Right lobe of liver (tissue), 6 donors: Measurements from ENCODE around the gene TMEM220. TPM values are rescaled to one million over a fixed set of nuclear protein-coding genes. Genes with fewer than 3 reads are reported as not detected.

ENCODE experiments used
- ATAC-seq, 4 donors: fragments of 200-7000 bp; cut with Tn5 transposase; one replicate each; pipeline ENCODE4 v1.9.1; 2020; ENCODE audit warnings: mild to moderate bottlenecking in 4 of 4, moderate library complexity in 4 of 4
- DNase-seq, 3 donors: peaks; one replicate each; pipeline ENCODE4 v3.0.0-alpha.2; 2020
- H3K27ac ChIP-seq, 3 donors: fragments of 200-600 bp; one replicate each; pipeline ENCODE4 v1.8.0; 2022
- H3K27me3 ChIP-seq, 2 donors: fragments of 200-600 bp; one replicate each; pipeline ENCODE4 v1.8.0; 2022
- H3K36me3 ChIP-seq, 4 donors: fragments of 200-600 bp; sonication (generic) in 1 of 4; one replicate each; pipeline versions ENCODE4 v1.5.1 to v1.8.0; 2017 to 2022; ENCODE audit warnings: control low read depth in 1 of 4
- H3K4me1 ChIP-seq, 4 donors: fragments of 200-600 bp; sonication (generic) in 1 of 4; one replicate each; pipeline versions ENCODE4 v1.5.1 to v1.8.0; 2017 to 2022; ENCODE audit warnings: control low read depth in 1 of 4
- H3K4me3 ChIP-seq, 3 donors: fragments of 200-600 bp; one replicate each; pipeline ENCODE4 v1.8.0; 2022
- H3K9me3 ChIP-seq, 4 donors: fragments of 200-600 bp; sonication (generic) in 1 of 4; one replicate each; pipeline versions ENCODE4 v1.5.1 to v1.8.0; 2017 to 2022; ENCODE audit warnings: control low read depth in 1 of 4
- CTCF ChIP-seq, 4 donors: fragments of 200-600 bp in 3 of 4; fragments of 450-650 bp in 1 of 4; IDR thresholded peaks; one replicate each; pipeline versions ENCODE4 v1.5.1 to v1.8.0; 2016 to 2022; ENCODE audit warnings: antibody characterized with exemption in 4 of 4, mild to moderate bottlenecking in 2 of 4
- POLR2A ChIP-seq: fragments of 450-650 bp; IDR thresholded peaks from one replicate; pipeline ENCODE4 v1.6.1; 2017; ENCODE audit warnings: antibody characterized with exemption, mild to moderate bottlenecking
- WGBS: methylation state at CpG from one replicate; pipeline ENCODE4 v1.1.6; 2018; ENCODE audit warnings: low coverage, low lambda C conversion rate; ENCODE audit not compliant: insufficient coverage; ENCODE audit errors: missing lambda C conversion rate; 5-methylcytosine and 5-hydroxymethylcytosine counted together
- intact Hi-C, 2 donors: fragments of 100-400 bp; cut with DNase I; formaldehyde crosslinking; loops; one replicate each; pipeline versions ENCODE4 v1.11.2 to v1.14.1; 2022
- total RNA-seq, 6 experiments: library from RNA; depleted of rRNA in 2 of 6; stranded (reverse); fragments of >200 nt in 2 of 6; fragmentation: NEBNext Ultra II Directional in 3 of 6; extraction: Animal tissue kit (Norgen Biotek cat#: 25700) in 3 of 6; gene quantifications; one replicate each; pipeline versions ENCODE4 v1.1.0 to v1.2.4, GENCODE V29; 2016 to 2023
- donor health status: DM: no; HTN: yes; CAD: no.
- donor health status: DM: no; HTN: no; CAD: no.
- donor health status: DM: no; HTN: no; CAD: no.
- donor health status: DM: no; HTN: yes; CAD: no.
- donor health status: DM: no; HTN: yes; CAD: no.

The TMEM220 gene
- total RNA-seq, 6 experiments from 2014 or later, result 26.6 to 61.0 (median 43.2) TPM

- Histone ChIP-seq H3K4me3 (no peak overlapping the region), H3K36me3 (no peaks in the 10 kb centered on the region), H3K4me1 (peaks cover 0 to 13% (median 8%) of the 10 kb centered on the region in 4 donors), H3K27ac (peak overlapping the region in 2 of 3 donors; percentile 39 to 56), H3K9me3 (no peaks in the 10 kb centered on the region), H3K27me3 (no peaks in the 10 kb centered on the region)
- 39% methylated on average over 5 of the region's 5 CpGs for WGBS
- intact Hi-C loops, result loop anchor here in 1 of 2 donors (10.0 kb wide), 1 partner anchor 106 kb away; no protein-coding TSS in a partner anchor
- peak; percentile 49 to 66 (median 56) for DNase-seq
- peak; percentile 52 to 73 (median 69) for ATAC-seq
- TF ChIP-seq CTCF (IDR thresholded peaks at IDR 0.05) (no peak), POLR2A (no peak)
Measured at GRCh38 chr17:10738521-10739258, 8.9 kb upstream of the TMEM220 start.

- Histone ChIP-seq H3K4me3 (no peak overlapping the region), H3K4me1 (peaks cover 0 to 13% (median 8%) of the 10 kb centered on the region in 4 donors), H3K9me3 (no peaks in the 10 kb centered on the region), H3K27ac (peak overlapping the region in 2 of 3 donors; percentile 47 to 56), H3K36me3 (no peaks in the 10 kb centered on the region), H3K27me3 (no peaks in the 10 kb centered on the region)
- intact Hi-C loops, result loop anchor here in 1 of 2 donors (10.0 kb wide), 1 partner anchor 107 kb away; no protein-coding TSS in a partner anchor
- ATAC-seq (peak in 1 of 4 donors; percentile 6), DNase-seq (no peak)
- TF ChIP-seq CTCF (IDR thresholded peaks at IDR 0.05), result no peak
- TF ChIP-seq POLR2A, result no peak
- 61% methylated on average over 3 of the region's 3 CpGs for WGBS
Measured at GRCh38 chr17:10737736-10738135, 7.9 kb upstream of the TMEM220 start.

GRCh38 chr17:10737168-10737622 is 7.4 kb upstream of the TMEM220 start:
- H3K27ac ChIP-seq, result peak overlapping the region in 2 of 3 donors; percentile 47 to 59
- DNase-seq (peak; percentile 80 to 91 (median 90)), ATAC-seq (peak; percentile 93 to 97 (median 96))
- intact Hi-C loops, result loop anchor here in 1 of 2 donors (10.0 kb wide), 1 partner anchor 108 kb away; no protein-coding TSS in a partner anchor
- WGBS, result 6% methylated on average over 6 of the region's 6 CpGs
- H3K36me3 ChIP-seq, result no peaks in the 10 kb centered on the region
- H3K27me3 ChIP-seq, result no peaks in the 10 kb centered on the region
- H3K4me3 ChIP-seq, result no peak overlapping the region
- no peak for TF ChIP-seq POLR2A
- peak; percentile 76 to 89 (median 82) for TF ChIP-seq CTCF (IDR thresholded peaks at IDR 0.05)
- peaks cover 0 to 13% (median 8%) of the 10 kb centered on the region in 4 donors for H3K4me1 ChIP-seq
- no peaks in the 10 kb centered on the region for H3K9me3 ChIP-seq

GRCh38 chr17:10735821-10736220 is 6.0 kb upstream of the TMEM220 start:
- Histone ChIP-seq H3K9me3 (no peaks in the 10 kb centered on the region), H3K4me3 (no peak overlapping the region), H3K27me3 (no peaks in the 10 kb centered on the region), H3K36me3 (no peaks in the 10 kb centered on the region), H3K4me1 (peaks cover 0 to 14% (median 8%) of the 10 kb centered on the region in 4 donors), H3K27ac (no peak overlapping the region)
- TF ChIP-seq CTCF (IDR thresholded peaks at IDR 0.05) (no peak), POLR2A (no peak)
- WGBS, result 89% methylated on average over 4 of the region's 4 CpGs
- DNase-seq (no peak), ATAC-seq (no peak)
- intact Hi-C loops, result loop anchor here in 1 of 2 donors (10.0 kb wide), 1 partner anchor 109 kb away; no protein-coding TSS in a partner anchor
